MCF 10A (cell line): ENCODE measurements around the gene ZNF468. TPM values are rescaled to one million over a fixed set of nuclear protein-coding genes. Genes with fewer than 3 reads are reported as not detected.
"Not testable (repeated sequence)": the region's sequence is repeated elsewhere in the genome, so short reads cannot be mapped to it uniquely, and the experiment has no call there.

Experiments
- BruUV-seq: library from RNA; stranded (reverse); fragments of 400-500 nt; replicated peaks from 2 replicates; lab custom pipeline; 2021; lab: Mats Ljungman, UMichigan
- CTCF ChIA-PET: fragments of 300-600 bp; sonication (Branson Sonifier 250); formaldehyde crosslinking; extraction: SDS; loops from one replicate; lab custom pipeline; 2021; ENCODE audit warnings: antibody characterized with exemption, inconsistent platforms; lab: Yijun Ruan, JAX
- POLR2A ChIA-PET: fragments of 300-600, 350-650 bp; sonication (Branson Sonifier 250); formaldehyde crosslinking; extraction: SDS; loops from one replicate; lab custom pipeline; 2020; ENCODE audit warnings: antibody characterized with exemption, inconsistent platforms; lab: Yijun Ruan, JAX
- DNase-seq: peaks from one replicate; pipeline ENCODE4 v3.0.0-alpha.2; 2018; ENCODE audit not compliant: unreplicated experiment
- H3K27ac Mint-ChIP-seq: one replicate; pipeline ENCODE4 v1.8.0; 2022; ENCODE audit warnings: mild to moderate bottlenecking, low read depth, mixed read lengths; ENCODE audit not compliant: unreplicated experiment
- H3K27me3 Mint-ChIP-seq: one replicate; pipeline ENCODE4 v1.8.0; 2022; ENCODE audit warnings: mixed read lengths; ENCODE audit not compliant: insufficient read depth, unreplicated experiment
- H3K36me3 Mint-ChIP-seq: one replicate; pipeline ENCODE4 v1.8.0; 2022; ENCODE audit warnings: mild to moderate bottlenecking, moderate library complexity, mixed read lengths; ENCODE audit not compliant: insufficient read depth, unreplicated experiment
- H3K4me1 Mint-ChIP-seq: one replicate; pipeline ENCODE4 v1.8.0; 2022; ENCODE audit warnings: mixed read lengths; ENCODE audit not compliant: insufficient read depth, unreplicated experiment
- H3K4me3 Mint-ChIP-seq: one replicate; pipeline ENCODE4 v1.8.0; 2022; ENCODE audit warnings: mild to moderate bottlenecking, moderate library complexity, mixed read lengths; ENCODE audit not compliant: unreplicated experiment
- H3K9me3 Mint-ChIP-seq: one replicate; pipeline ENCODE4 v1.8.0; 2022; ENCODE audit warnings: mixed read lengths; ENCODE audit not compliant: unreplicated experiment
- CTCF ChIP-seq: fragments of 200-600 bp; IDR thresholded peaks from one replicate; pipeline ENCODE4 v1.8.0; 2022; ENCODE audit warnings: antibody characterized with exemption, mild to moderate bottlenecking; ENCODE audit not compliant: unreplicated experiment
- intact Hi-C: fragments of 100-400 bp; cut with micrococcal nuclease; formaldehyde crosslinking; loops from 2 replicates; pipeline ENCODE4 v1.14.1; 2022
- total RNA-seq: library from RNA; stranded (reverse); gene quantifications from 2 replicates; pipeline ENCODE4 v1.2.3, GENCODE V29; 2022

ZNF468 gene
- total RNA-seq, 1 experiment from 2014 or later = 9.6 TPM

DNA sequence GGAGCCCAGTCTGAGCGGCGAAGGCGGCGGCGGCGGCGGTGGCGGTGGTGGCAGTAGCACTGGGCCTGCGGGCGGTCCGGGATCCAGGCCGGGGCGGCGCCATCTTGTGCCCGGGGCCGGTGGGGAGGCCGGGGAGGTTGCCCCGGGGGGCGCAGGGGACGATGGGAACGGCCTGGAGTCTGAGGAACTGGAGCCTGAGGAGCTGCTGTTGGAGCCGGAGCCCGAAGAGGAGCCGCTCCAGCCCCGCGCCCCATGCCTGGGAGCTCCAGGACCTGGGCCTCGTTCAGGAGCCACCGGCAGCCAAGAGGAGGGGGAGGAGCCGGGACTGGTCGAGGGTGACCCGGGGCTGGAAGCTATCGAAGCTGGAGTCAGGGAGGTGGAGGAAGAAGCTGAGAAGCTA, 47.6 kb downstream of the ZNF468 start:
- H3K9me3 Mint-ChIP-seq = peaks cover under 1% of the 10 kb centered on the region
- BruUV-seq = no TSS peak
- POLR2A ChIA-PET = no interaction called here
- H3K27ac Mint-ChIP-seq = no peak overlapping the region
- peaks cover 29% of the 10 kb centered on the region for H3K36me3 Mint-ChIP-seq
- CTCF ChIA-PET = no interaction called here
- no peaks in the 10 kb centered on the region for H3K27me3 Mint-ChIP-seq
- no peak for DNase-seq
- intact Hi-C loops = no loop called here
- no peak for TF ChIP-seq CTCF
- no peaks in the 10 kb centered on the region for H3K4me1 Mint-ChIP-seq
- H3K4me3 Mint-ChIP-seq = no peak overlapping the region

DNA sequence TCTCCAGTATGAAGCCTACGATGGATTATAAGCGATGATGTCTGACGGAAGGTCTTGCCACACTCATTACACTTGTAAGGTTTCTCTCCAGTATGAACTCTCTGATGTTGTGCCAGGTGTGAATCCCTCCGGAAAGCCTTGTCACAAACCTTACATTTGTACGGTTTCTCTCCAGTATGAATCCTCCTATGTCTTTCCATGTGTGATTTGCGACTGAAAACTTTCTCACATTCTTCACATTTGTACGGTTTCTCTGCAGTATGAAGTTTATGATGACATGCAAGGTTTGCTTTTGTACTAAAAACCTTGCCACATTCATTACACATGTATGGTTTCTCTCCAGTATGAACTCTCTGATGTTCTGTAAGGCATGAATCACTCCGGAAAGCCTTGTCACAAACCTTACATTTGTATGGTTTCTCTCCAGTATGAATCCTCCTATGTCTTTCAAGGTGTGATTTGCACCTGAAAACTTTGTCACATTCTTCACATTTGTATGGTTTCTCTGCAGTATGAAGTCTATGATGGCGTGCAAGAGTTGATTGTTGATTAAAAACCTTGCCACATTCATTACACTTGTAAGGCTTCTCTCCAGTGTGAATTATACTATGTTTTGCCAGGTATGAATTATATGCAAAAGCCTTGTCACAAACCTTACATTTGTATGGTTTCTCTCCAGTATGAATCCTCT, 57.3 kb downstream of the ZNF468 start:
- POLR2A ChIA-PET, DNase-seq, H3K4me3 Mint-ChIP-seq, H3K27me3 Mint-ChIP-seq, intact Hi-C loops, BruUV-seq, H3K27ac Mint-ChIP-seq, H3K4me1 Mint-ChIP-seq, CTCF ChIA-PET: not testable (repeated sequence)
- H3K36me3 Mint-ChIP-seq = peaks cover 57% of the 10 kb centered on the region
- peaks cover 36% of the 10 kb centered on the region for H3K9me3 Mint-ChIP-seq

DNA sequence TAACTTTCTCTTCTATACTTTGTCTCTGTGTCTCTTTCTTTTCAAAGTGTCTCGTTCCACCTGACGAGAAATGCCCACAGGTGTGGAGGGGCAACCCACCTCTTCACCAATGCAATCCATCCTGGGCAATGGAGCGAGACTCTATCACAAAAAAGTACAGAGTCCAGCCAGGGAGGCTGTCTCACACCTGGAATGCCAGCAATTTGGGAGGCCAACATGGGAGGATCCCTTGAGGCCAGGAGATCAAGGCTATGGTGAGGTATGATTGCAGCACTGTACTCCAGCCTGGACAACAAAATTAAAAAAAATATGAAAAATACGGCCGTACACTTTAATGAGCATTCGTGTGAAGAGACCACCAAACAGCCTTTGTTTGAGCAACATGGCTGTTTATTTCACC, 68.0 kb downstream of the ZNF468 start:
- H3K27ac Mint-ChIP-seq = no peak overlapping the region
- H3K4me3 Mint-ChIP-seq = no peak overlapping the region
- BruUV-seq = no TSS peak
- ChIA-PET POLR2A (no interaction called here), CTCF (no interaction called here)
- DNase-seq = no peak
- no peaks in the 10 kb centered on the region for H3K27me3 Mint-ChIP-seq
- peaks cover 24% of the 10 kb centered on the region for H3K9me3 Mint-ChIP-seq
- intact Hi-C loops = no loop called here
- H3K36me3 Mint-ChIP-seq = no peaks in the 10 kb centered on the region
- TF ChIP-seq CTCF = no peak
- peaks cover 15% of the 10 kb centered on the region for H3K4me1 Mint-ChIP-seq

Other genes with a start within 250 kb of the ZNF468 start
- gene ZNF83, start 219.3 kb downstream of the ZNF468 start, total RNA-seq = 58.9 and 102 TPM in 2 replicates
- gene ZNF611, start 122.6 kb downstream of the ZNF468 start, total RNA-seq = 12.6 and 23.1 TPM in 2 replicates
- gene ZNF600, start 70.8 kb downstream of the ZNF468 start, total RNA-seq = 7.9 and 9.8 TPM in 2 replicates
- 13.2 and 15.6 TPM in 2 replicates for gene ZNF28, start 36.0 kb downstream of the ZNF468 start, total RNA-seq
- gene ZNF320, start 40.0 kb upstream of the ZNF468 start, total RNA-seq = 4.9 and 5.4 TPM in 2 replicates
- gene ZNF888, start 65.8 kb upstream of the ZNF468 start, total RNA-seq = 7.0 and 7.3 TPM in 2 replicates
- gene ZNF816, start 105.3 kb upstream of the ZNF468 start, total RNA-seq = 5.4 and 5.5 TPM in 2 replicates
- gene ERVV-1, start 156.3 kb upstream of the ZNF468 start, total RNA-seq = not detected in 2 replicates
- gene ERVV-2, start 187.1 kb upstream of the ZNF468 start, total RNA-seq = not detected in 2 replicates
- gene ZNF160, start 245.8 kb upstream of the ZNF468 start, total RNA-seq = 16.5 and 20.3 TPM in 2 replicates